HL-60 (cell line): Measurements from ENCODE around the gene BTC.

Experiments
- DNase-seq, 2 experiments: peaks; one replicate each; pipeline ENCODE4 v3.0.0-alpha.2; 2010 to 2020; ENCODE audit warnings: low read depth in 1 of 2, low spot score in 1 of 2
- H3K27ac ChIP-seq: fragments of 250-450 bp; sonication (Bioruptor Pico); replicated peaks from 2 replicates; pipeline ENCODE4 v1.5.1; 2020; ENCODE audit warnings: mild to moderate bottlenecking, moderate library complexity
- H3K27me3 ChIP-seq: fragments of 250-450 bp; sonication (Bioruptor Pico); 2 replicates; pipeline ENCODE4 v1.5.1; 2021; ENCODE audit warnings: mild to moderate bottlenecking, moderate library complexity; ENCODE audit not compliant: insufficient read depth, poor library complexity, severe bottlenecking
- H3K4me3 ChIP-seq: replicated peaks from 2 replicates; pipeline ENCODE4 v1.5.1; 2011; ENCODE audit warnings: mild to moderate bottlenecking, control low read depth, low read length; ENCODE audit not compliant: insufficient read depth
- CTCF ChIP-seq: IDR thresholded peaks from one replicate; pipeline ENCODE4 v1.5.1; 2011; ENCODE audit warnings: low read length, control low read depth, inconsistent platforms; ENCODE audit not compliant: insufficient read depth
- GABPA ChIP-seq: IDR thresholded peaks from 2 replicates; pipeline ENCODE4 v1.6.1; 2012; ENCODE audit warnings: low read depth
- POLR2AphosphoS5 ChIP-seq: IDR thresholded peaks from 2 replicates; pipeline ENCODE4 v1.6.1; 2012; ENCODE audit warnings: low read depth
- REST ChIP-seq: IDR thresholded peaks from 2 replicates; pipeline ENCODE4 v1.6.1; 2012; ENCODE audit warnings: low read depth; ENCODE audit not compliant: insufficient replicate concordance
- SPI1 ChIP-seq: IDR thresholded peaks from 2 replicates; pipeline ENCODE4 v1.6.1; 2012; ENCODE audit warnings: low read depth, mild to moderate bottlenecking, borderline replicate concordance

BTC gene

GRCh38 chr4:74768857-74769525, 25.3 kb downstream of the BTC start:
- Histone ChIP-seq H3K4me3 (no peak overlapping the region), H3K27ac (no peak overlapping the region), H3K27me3 (no peaks in the 10 kb centered on the region)
- DNase-seq, result no peak
- TF ChIP-seq SPI1 (no peak), POLR2AphosphoS5 (no peak), REST (no peak), CTCF (no peak), GABPA (no peak)

GRCh38 chr4:74764119-74764518, 30.2 kb downstream of the BTC start:
- H3K27me3 ChIP-seq, result no peaks in the 10 kb centered on the region
- no peak overlapping the region for H3K4me3 ChIP-seq
- TF ChIP-seq REST (no peak), CTCF (no peak), POLR2AphosphoS5 (no peak)
- H3K27ac ChIP-seq, result no peak overlapping the region
- no peak for DNase-seq

- Histone ChIP-seq H3K27me3 (no peaks in the 10 kb centered on the region), H3K4me3 (no peak overlapping the region), H3K27ac (no peak overlapping the region)
- no peak for TF ChIP-seq GABPA
- no peak for TF ChIP-seq CTCF
- TF ChIP-seq REST, result no peak
- no peak for TF ChIP-seq SPI1
- no peak for TF ChIP-seq POLR2AphosphoS5
- DNase-seq, result no peak
These were observed 35.7 kb downstream of the BTC start for GRCh38 chr4:74758551-74759145.
